Measurements from ENCODE around the gene UNC45B.
"Not testable (repeated sequence)": the region's sequence is repeated elsewhere in the genome, so short reads cannot be mapped to it uniquely, and the experiment has no call there.

Gene UNC45B

GRCh38 chr17:35172321-35172720 is 24.7 kb downstream of the UNC45B start:
- DNase-seq (ENCODE audit: low spot score) = not testable (repeated sequence)

- DNase-seq (ENCODE audit: low spot score) = no peak
Observed at GRCh38 chr17:35174835-35175334, 27.3 kb downstream of the UNC45B start.

- no peak for DNase-seq (ENCODE audit: low spot score)
Observed at GRCh38 chr17:35175638-35176415, 28.2 kb downstream of the UNC45B start.

- no peak for DNase-seq (ENCODE audit: low spot score)
Observed at GRCh38 chr17:35176897-35177296, 29.3 kb downstream of the UNC45B start.

- DNase-seq (ENCODE audit: low spot score) = not testable (repeated sequence)
Observed at GRCh38 chr17:35179379-35179778, 31.8 kb downstream of the UNC45B start.

GRCh38 chr17:35183332-35183731 is 35.7 kb downstream of the UNC45B start:
- DNase-seq (ENCODE audit: low spot score) = no peak

GRCh38 chr17:35184274-35184673 is 36.7 kb downstream of the UNC45B start:
- no peak for DNase-seq (ENCODE audit: low spot score)

GRCh38 chr17:35185849-35186248 is 38.2 kb downstream of the UNC45B start:
- no peak for DNase-seq (ENCODE audit: low spot score)

GRCh38 chr17:35187481-35187880 is 39.9 kb downstream of the UNC45B start:
- no peak for DNase-seq (ENCODE audit: low spot score)

GRCh38 chr17:35188111-35188510 is 40.5 kb downstream of the UNC45B start:
- no peak for DNase-seq (ENCODE audit: low spot score)

GRCh38 chr17:35189291-35189690 is 41.7 kb downstream of the UNC45B start:
- DNase-seq (ENCODE audit: low spot score) = no peak

GRCh38 chr17:35191001-35191695 is 43.5 kb downstream of the UNC45B start:
- DNase-seq (ENCODE audit: low spot score) = no peak

GRCh38 chr17:35192708-35193107 is 45.1 kb downstream of the UNC45B start:
- no peak for DNase-seq (ENCODE audit: low spot score)

- DNase-seq (ENCODE audit: low spot score) = not testable (repeated sequence)
Observed at GRCh38 chr17:35194001-35194400, 46.4 kb downstream of the UNC45B start, which contains the start of gene SLC35G3. TSS of gene SLC35G3 (minus strand) at chr17:35194393. CDS start at chr17:35194307, 86 bp downstream.

- DNase-seq (ENCODE audit: low spot score) = not testable (repeated sequence)
Observed at GRCh38 chr17:35195062-35195461, 47.4 kb downstream of the UNC45B start.

- DNase-seq (ENCODE audit: low spot score) = not testable (repeated sequence)
Observed at GRCh38 chr17:35202582-35202981, 55.0 kb downstream of the UNC45B start.

- DNase-seq (ENCODE audit: low spot score) = no peak
Observed at GRCh38 chr17:35210741-35211140, 63.1 kb downstream of the UNC45B start.

- DNase-seq (ENCODE audit: low spot score) = no peak
Observed at GRCh38 chr17:35212668-35213067, 65.1 kb downstream of the UNC45B start.

- DNase-seq (ENCODE audit: low spot score) = no peak
Observed at GRCh38 chr17:35213412-35213940, 65.9 kb downstream of the UNC45B start.

- no peak for DNase-seq (ENCODE audit: low spot score)
Observed at GRCh38 chr17:35214192-35214591, 66.6 kb downstream of the UNC45B start.

- no peak for DNase-seq (ENCODE audit: low spot score)
Observed at GRCh38 chr17:35214631-35215273, 67.1 kb downstream of the UNC45B start.

- no peak for DNase-seq (ENCODE audit: low spot score)
Observed at GRCh38 chr17:35217107-35217506, 69.5 kb downstream of the UNC45B start.

Measured in LoVo (cell line).